GM19452 (cell line): ENCODE data around the gene BET1L.
"Not testable (repeated sequence)": the region's sequence is repeated elsewhere in the genome, so short reads cannot be mapped to it uniquely, and the experiment has no call there.

ENCODE experiments used
- ATAC-seq: cut with Tn5 transposase; IDR thresholded peaks from one replicate; pipeline ENCODE4 v1.9.1; 2021; ENCODE audit not compliant: unreplicated experiment

BET1L gene

GRCh38 chr11:230431-230830, 23.2 kb upstream of the BET1L start:
- ATAC-seq: no peak

DNA sequence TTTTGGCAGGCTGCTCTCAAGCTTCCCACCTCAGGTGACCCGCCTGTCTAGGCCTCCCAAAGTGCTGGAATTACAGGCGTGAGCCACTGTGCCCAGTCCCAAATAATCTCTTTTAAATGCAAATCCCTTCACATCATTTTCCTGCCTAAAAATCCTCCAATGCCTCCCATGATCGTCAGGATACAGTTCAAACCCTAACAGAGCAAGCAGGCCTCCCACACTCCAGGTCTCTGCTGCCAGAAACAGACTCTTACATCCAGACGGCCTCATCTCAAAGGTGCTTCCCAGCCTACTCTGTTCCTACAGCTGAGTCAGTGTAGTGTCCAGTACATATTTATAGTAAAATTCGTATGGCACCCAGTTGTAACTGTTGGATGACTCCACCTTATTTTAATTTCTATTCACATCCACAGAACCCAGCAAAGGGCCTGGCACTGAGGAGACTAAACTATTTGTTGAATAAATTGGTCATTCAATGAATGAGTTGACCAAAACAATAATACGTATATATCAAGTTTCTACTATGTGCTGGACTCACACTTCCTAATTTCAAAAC, 20.7 kb upstream of the BET1L start:
- ATAC-seq: no peak

GRCh38 chr11:225734-226453, 18.7 kb upstream of the BET1L start:
- no peak for ATAC-seq

DNA sequence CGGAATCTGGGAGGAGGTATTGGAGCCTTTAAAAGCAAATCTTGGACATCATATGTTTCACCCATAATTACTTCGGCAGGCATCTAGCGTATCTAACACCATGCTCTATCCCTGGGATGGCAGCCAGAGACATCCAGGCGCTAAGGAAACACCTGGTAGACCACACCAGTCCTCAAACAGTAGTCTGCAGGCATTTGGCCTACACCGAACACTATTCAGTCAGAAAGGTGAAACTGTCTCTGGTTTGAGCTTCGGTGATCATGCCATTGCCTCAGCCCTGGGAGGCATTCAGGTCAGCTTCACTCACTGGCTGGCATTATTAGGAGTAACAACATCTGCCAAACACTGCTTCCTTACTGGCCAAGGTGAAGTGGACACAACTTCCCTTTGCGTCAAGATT, 17.2 kb upstream of the BET1L start:
- ATAC-seq: no peak

GRCh38 chr11:223884-224283, 16.7 kb upstream of the BET1L start:
- ATAC-seq: no peak

GRCh38 chr11:223026-223789, 16.0 kb upstream of the BET1L start:
- no peak for ATAC-seq

DNA sequence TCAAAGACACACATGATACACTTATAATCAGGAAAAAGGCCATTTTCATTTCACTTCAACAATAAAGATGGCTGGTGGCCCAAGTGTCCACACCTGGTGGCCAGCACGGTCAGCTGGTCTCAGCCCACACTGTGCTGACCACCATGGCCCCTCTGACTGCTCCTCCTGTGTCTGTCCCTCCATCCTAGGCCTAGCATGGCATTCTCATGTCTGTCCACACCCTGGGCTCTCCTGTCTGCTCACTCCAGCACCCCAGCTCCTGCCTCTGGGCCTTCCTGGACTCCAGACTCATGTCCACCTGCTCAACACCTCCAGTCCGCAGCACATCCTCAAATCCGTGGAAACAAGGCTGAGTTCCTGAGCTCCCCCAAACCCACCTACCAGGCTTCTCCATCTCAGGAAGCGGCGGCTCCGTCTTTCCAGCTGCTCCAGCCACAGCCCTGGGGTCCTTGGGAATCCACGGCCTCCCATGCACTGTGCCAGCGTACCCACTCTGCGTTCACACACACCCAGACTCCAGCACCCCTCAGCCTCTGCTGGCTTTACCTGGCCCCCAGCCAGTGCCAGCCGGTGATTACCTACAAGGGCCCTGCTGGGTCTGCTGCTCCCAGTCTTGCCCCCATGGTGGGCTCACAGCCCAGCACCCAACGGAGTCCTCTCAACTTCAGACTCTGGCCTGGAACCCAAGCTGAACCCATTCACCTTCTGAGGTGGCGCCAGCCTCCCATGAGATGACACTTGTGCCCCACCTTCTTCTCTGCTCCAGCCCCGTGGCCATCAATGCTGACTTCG, 15.0 kb upstream of the BET1L start:
- ATAC-seq: no peak

- no peak for ATAC-seq
Observed at GRCh38 chr11:221539-221938, 14.3 kb upstream of the BET1L start.

DNA sequence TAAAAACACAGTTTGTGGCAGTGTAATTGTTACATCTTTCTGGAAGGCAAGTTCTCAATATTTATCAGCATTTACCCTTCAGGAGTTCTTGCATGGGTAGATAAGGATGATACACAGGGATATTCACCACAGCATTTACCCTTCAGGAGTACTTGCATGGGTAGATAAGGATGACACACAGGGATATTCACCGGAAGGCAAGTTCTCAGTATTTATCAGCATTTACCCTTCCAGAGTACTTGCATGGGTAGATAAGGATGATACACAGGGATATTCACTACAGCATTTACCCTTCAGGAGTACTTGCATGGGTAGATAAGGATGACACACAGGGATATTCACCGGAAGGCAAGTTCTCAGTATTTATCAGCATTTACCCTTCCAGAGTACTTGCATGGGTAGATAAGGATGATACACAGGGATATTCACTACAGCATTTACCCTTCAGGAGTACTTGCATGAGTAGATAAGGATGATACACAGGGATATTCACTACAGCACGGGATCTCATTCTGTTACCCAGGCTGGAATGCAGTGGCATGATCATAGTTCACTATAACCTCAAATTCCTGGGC, 13.5 kb upstream of the BET1L start:
- not testable (repeated sequence) for ATAC-seq

DNA sequence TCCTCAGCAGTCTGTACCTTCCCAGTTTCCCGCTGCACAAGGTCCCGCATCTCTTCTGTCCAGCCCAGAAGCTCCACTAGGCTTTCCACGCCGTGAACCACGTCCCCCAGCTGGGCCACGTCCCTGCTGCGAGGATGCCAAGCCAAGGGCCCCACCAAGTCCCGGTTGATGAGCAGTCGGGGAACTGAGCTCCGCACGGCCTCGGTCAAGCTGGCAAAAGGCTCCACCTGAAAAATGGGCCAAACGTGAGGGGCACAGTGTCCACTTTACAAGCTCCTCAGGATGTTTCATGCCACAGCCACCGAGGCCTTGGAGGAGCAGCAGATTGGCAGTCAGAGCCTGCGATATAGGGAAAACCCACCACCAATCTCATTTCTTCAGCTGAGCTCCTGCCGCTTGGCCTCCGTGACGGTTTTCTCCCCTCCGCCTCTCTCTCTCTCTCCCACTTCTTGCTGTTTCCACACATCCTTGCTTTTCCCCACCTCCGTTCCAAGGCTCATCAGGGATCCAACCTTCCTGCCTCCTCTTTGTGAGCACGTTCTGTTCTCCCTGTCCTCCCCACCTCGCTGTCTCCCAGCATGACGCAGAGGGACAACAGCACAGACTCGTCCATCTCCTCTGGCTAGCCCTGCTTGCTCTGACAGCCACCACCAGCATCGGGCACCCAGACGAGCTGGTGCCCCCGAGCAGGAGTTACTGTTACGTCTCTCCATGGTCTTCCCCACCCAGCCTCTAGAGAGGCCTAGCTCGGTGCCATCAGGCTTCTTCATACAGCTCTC, 11.8 kb upstream of the BET1L start:
- ATAC-seq: no peak

GRCh38 chr11:217704-218103, 10.5 kb upstream of the BET1L start:
- no peak for ATAC-seq

- no peak for ATAC-seq
Observed at GRCh38 chr11:216081-216974, 9.1 kb upstream of the BET1L start.

DNA sequence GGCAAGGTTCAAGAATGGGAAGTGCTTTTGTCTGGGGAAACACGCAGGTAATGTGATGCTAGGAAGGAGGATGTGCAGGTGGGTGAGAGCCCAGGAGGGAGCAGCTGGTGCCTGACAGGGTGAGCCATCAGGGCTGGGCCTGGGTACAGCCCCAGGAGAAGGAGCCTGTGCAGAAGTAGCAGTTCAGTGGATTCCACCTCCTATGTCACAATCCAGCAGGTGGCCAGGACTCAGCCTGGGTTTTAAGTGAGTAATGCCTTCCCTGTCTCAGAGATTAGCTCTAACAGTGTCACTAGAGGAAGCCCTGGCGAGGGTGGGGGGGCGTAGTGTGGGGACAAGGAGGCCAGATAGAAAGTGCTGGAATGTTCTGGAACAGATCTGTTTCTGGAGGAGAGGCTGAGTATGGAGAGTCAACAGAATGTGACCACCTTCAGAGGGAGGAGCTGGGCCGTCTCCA, 8.4 kb upstream of the BET1L start:
- no peak for ATAC-seq

DNA sequence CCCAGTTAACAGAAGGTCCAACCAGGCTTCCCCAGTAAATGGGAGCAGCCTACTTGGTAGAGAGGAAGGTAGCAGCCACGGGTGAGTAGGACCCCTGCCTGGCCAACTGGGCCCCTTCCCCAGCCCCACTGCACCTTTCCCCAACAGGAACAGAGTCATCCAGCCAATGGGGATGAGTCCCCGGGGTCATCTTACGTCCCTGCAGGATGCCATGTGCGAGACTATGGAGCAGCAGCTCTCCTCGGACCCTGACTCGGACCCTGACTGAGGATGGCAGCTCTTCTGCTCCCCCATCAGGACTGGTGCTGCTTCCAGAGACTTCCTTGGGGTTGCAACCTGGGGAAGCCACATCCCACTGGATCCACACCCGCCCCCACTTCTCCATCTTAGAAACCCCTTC, 6.9 kb upstream of the BET1L start:
- ATAC-seq: no peak

GRCh38 chr11:213111-213510, 5.9 kb upstream of the BET1L start:
- no peak for ATAC-seq

- no peak for ATAC-seq
Observed at GRCh38 chr11:212150-213100, 5.2 kb upstream of the BET1L start.

- no peak for ATAC-seq
Observed at GRCh38 chr11:211741-212140, 4.5 kb upstream of the BET1L start.

DNA sequence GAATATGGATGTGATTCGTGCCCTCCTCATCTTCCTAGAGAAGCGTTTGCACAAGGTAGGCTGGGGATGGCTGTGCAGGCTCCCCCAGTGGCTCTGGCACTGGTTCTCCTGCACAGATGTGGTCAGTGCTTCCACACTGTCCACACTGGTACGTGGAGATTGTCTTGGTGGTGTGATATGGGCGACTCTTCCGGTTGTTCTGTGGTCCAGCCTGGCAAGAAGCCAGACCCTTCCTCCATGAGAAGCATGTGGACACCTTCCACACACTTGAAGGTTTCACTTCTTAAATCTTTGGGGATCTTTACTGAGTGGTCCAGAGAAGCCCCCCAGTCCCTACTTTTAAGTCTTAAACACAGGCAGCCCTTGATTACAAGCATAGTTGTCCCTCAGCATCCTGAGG, 4.1 kb upstream of the BET1L start:
- ATAC-seq: no peak
